ENCODE data around the gene KRT80.

KRT80 gene

DNA sequence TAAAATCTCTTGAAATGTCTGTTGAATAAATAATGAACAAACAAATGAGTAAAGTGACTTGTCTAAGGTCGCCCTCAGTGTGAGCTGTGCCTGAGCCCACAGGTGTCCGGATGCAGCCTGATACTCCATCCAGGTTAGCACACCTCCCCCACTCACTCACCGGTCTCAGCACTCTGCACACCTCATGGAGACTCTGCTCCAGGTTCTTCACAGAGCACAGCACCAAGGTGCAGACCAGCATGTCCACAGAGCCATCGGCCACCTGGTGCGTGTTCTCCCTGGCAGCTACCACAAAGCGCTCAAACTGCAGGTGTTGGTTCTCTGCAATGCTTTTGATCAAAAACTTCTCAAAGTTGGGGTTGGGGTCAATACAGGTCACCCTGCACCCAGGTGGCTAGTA lies 37.1 kb upstream of the KRT80 start:
- no peak for DNase-seq

DNA sequence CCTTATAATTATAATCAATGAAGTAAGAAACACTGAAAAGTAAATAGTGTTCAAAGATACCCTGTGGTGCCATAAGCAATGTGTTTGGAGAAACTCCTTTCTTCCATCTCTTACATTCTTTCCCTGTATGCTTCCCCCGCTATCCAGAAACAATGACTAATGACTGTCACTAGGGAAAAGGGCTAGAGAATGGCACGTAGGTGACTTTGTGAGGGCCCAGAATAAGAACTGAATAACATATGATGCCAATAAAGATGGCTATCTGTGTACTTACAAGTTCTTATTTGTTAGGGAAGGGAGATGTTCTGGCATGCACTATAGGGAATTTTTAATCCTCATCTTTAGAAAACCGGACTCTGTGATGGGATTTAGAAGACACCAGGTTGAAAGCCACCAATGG lies 36.6 kb upstream of the KRT80 start:
- no peak for DNase-seq

DNA sequence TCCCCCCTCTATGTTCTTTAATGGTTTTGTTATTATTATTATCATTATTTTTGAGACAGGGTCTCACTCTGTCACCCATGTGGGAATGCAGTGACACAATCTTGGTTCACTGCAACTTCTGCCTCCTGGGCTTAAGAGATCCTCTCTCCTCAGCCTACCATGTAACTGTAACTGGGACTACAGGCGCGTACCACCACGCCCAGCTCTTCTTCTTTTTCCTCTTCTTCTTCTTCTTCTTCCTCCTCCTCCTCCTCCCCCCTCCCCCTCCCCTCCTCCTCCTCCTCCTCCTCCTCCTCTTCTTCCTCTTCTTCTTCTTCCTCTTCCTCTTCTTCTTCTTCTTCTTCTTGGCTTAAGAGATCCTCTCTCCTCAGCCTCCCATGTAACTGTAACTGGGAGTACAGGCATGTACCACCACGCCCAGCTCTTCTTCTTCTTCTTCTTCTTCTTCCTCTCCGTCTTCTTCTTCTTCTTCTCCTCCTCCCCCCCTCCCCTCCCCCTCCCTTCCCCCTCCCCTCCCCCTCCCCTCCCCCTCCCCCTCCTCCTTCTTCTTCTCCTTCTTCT lies 35.9 kb upstream of the KRT80 start:
- DNase-seq: no peak

DNA sequence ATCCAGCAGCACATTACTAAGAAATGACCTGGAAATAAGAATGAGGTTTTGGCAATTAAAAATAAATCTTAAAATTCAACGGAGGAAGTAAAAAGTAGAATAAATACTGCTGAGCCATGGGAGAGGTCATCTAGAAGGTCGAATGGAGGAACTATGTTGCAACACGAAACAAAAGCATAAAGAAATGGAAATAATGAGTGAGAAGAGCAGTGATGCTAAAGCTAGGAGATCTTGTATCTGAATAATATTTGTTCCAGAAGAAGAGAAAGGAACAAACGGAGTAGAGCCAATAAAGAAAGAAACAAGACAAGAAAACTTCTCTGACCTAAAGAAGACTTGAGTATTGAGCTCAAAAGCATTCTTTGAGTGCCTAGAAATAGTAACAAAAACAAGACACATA lies 34.6 kb upstream of the KRT80 start:
- no peak for DNase-seq

DNA sequence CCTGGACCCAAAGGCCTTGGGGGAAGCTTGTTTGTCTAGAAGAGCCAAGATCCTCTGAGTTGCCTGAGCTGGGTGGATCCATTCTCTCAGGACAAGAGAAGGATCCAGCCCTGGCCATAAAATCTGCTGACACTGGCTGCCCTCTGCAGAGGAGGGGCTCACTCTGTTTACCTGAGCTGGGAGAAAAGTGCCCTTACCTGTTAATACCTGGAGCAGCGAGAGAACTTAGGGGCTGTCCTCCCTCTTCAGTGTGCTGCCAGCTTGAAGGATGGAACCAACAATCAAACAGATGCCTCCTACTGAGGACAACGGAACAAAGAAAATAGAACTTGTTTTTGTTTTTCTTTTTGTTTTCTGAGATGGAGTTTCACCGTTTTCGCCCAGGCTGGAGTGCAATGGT lies 33.9 kb upstream of the KRT80 start:
- no peak for DNase-seq

DNA sequence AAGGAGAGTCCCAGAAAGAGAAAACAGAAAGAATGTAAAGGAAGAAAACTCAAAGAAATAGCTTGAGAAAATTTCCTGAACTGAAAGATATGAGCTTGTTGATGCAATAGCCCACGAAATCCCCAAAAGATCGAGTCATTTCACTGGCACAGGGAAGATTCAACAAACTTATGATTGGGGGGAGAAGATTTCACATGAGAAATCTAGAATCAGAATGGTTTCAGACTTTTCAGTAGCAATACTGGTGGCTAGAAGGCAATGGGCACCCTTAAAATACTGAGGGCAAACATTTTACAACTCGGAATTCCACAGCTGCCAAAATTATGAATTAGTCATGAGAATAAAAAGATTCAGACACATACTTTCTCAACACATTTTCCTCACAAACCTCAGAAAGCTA lies 32.3 kb upstream of the KRT80 start:
- DNase-seq: no peak

DNA sequence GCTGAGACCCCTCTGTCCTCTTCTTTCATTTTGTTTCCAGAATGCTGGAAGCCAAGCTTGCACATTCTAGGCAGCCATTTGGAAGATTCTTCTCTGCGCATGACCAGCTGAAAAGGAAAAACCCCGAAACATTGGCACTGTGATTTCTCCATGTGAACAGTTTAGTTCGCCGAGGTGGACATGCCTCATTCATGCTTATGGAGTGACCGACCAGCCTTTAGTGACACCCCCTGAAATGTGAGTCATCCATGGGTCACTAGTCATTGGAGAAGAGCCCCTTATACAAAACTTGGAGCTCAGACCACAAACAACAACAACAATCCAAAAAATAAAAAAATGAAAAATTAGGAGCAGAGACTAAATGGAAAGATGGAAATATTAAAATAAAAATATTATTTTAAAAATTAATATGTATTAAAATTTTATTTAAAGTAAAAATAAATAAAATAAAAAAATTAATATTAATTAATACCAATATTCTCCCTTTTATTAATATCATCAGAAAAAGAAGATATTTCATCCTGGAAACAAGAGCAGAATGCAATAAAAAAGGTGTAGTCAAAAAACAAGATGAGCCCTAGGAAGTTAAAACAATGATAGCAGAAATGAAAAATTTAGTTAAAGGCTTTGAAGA lies 31.7 kb upstream of the KRT80 start:
- DNase-seq: no peak

DNA sequence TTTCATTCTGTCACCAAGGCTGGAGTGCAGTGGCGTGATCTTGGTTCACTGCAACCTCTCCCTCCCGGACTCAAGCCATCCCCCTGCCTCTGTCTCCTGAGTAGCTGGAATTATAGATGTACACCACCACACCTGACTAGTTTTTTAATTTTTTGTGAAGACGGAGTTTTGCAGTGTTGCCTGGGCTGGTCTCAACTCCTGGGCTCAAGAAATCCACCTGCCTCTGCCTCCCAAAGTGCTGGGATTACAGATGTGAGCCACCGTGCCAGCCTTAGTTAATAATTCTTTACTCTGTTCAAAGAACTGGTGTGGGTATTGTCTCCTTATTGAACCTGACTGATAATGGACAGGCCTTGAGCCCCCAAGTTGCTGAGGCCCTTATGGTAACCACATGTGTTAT lies 30.9 kb upstream of the KRT80 start:
- no peak for DNase-seq

DNA sequence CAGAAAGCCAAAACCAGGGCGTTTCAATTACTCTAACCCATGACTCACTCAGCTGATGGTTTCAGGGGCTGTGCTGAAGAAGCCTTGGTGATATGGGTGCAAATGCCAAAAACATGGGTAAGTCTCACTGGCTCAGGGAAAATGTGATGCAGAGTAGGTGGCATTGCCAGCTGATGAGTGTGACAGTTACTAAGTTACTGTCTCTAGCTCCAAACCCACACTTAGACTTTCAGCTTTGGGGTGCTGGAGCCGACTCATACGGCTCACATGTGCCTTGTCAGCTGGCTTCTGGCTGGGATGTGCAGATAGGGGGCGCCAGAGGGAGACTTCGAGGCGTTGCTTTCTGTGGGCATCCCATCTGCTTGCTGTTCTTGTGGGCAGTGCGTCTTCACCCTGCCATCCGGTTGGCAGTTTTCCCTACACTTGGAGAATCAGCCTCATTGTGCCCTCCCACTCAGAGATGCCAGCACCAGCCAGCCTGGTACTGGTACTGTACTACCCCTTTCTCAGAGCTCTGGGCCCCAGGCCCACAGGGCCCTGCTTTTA lies 30.2 kb upstream of the KRT80 start:
- peak; percentile 85 for DNase-seq

DNA sequence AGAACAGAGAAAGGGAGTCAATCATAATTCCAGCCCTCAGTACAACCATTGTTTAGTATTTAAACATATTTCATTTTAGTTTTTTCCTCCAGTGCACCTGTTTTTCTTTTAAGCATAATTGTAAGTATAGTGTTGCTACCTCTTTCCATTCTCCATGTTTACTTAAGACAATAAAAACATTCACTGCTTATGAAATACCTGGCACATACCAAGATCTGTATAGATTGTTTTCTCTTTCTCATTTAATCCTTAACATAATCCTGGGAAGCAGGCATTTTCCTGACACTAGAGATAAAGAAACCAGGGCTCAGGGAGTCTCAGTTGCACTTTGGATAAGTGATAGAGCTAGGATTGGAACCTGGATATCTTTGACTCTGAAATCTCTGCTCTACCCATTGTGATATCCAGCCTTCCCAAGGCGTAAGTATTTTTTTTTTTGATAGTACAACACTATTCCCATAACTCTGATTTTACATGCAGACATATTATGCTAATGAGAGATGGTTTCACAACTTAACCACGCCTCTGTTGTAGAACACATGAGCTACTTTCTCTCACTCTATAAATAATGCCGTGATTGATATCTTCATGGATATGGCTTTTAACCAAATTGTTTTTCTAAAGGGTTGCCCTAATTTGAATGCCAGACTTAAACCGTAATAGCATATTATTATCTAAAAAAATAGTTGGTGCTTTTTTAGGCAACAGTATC lies 29.4 kb upstream of the KRT80 start:
- DNase-seq: no peak

DNA sequence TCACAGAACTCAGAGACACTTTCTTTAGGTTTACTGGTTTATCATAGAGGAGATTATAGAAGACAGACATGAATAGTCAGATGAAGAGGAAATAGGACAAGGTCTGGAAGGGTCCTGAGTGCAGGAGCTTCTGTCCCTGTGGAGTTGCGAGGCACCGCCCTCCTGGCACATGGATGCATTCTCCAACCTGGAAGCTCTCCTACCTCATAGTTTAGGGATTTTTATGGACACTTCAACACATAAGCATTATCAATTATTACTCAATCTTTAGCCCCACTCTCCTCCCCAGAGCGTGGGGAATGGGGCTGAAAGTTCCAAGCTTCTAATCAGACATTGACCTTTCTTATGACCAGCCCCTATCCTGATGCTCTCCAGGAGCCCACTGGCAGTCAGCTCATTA lies 28.7 kb upstream of the KRT80 start:
- DNase-seq: no peak

DNA sequence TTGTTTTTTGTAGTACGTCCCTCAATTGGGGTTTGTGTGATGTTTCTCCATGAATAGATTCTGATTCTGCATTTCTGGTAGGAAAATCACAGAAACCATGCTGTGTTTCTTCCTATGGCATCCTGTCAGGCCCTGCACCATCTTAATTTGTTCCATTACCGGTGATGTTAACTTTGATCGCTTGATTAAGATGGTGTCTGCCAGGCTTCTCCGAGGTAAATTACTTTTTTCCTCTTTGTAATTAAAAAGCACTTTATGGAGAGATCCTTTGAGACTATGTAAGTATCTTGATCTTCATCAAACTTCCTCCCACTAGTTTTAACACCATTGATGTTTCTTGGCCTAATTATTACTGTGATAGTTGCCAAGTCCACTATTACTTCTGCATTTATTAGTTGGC lies 26.2 kb upstream of the KRT80 start:
- no peak for DNase-seq

DNA sequence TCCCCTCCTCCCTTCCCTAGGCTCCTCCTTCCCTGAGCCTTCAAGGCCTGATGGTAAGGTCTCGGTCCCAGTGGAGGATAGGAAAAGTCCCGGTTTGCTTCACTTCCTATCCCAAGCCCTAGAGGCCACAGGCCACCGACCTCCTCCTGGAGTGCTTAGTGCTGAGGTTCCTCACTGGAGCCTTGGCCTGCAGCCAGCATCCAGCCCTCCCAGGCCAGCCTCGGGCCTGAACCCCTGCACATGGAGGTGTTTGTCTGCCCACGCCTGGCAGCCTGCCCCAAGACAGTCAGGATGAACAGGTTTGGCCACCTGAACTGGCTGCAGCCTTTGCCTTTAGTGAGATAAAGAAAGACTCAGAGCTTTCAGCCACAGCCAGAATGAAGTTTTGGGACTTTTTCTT lies 25.4 kb upstream of the KRT80 start:
- no peak for DNase-seq

DNA sequence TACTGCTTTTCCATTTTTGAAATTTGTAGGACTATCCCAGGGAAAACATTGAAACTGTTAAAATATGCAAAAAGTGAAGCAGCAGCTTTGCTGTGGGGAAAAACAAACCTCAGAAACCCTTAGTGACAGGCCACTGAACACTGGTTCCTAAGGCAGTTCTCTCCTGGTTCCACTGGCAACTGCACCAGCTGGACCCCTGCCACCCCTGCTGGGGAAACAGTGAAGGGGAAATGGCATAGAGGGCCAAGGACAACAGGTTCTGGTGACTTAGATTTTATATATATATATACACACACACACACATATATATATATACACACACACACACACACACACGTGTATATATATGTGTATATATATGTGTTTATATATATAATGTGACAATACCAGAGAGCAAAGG lies 25.0 kb upstream of the KRT80 start:
- DNase-seq: no peak

DNA sequence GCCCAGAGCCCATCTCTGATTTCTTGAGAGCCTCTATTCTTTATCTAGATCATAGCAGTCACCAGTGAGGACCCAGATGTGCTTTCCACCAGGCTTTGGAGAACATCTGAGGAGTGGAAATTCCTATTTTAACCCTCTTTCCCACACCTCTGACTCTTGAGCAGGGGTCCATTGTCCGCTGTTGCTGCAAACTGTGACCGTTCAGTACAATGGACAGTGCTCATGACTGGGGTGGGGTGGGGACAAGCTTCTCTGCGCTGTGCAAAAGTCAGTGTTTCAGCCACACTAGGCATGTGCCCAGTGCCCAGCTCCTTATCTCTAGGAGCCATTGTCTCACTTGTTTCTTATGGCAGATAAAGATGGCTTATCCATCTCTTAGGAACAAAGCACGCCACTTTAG lies 24.3 kb upstream of the KRT80 start:
- DNase-seq: no peak

DNA sequence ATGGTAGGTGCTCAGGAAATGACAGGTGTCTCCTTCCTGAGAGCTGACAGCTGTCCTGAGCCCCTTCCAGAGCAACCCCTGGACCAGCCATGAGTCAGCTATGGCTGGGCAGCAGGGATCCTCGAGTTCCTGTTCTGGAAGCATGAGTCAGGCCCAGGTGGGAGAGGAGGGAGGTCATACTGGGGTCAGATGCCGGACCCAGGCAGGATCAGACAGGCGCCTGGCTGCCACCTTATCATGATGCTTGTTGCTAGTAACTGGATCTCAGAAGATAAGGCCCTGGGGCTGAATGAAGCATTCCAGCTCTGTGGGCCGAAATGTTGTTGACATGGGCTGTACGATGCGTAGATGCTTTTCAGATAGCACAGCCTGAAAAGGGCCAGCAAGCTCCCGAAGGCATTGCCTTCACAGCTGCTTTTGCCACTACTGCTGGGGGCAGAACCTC lies 23.8 kb upstream of the KRT80 start:
- no peak for DNase-seq

DNA sequence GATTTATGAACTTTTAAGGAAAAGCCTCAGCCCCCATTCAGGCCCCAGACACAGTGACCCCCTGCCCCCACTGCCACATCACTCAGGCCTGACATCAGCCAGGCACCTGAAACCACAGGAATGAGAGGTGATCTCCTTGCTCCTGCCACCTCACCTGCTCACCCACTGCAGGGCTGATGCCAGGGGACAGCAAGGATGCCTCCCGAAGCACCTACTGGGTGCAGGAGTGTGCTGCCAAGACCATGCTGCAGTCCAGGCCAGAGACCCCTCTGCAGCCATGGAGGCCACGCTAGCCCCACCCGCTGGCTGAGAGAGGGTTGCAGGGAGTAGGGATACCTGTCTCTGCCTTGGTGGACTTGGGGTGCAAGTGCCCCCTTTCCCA lies 22.6 kb upstream of the KRT80 start:
- no peak for DNase-seq

DNA sequence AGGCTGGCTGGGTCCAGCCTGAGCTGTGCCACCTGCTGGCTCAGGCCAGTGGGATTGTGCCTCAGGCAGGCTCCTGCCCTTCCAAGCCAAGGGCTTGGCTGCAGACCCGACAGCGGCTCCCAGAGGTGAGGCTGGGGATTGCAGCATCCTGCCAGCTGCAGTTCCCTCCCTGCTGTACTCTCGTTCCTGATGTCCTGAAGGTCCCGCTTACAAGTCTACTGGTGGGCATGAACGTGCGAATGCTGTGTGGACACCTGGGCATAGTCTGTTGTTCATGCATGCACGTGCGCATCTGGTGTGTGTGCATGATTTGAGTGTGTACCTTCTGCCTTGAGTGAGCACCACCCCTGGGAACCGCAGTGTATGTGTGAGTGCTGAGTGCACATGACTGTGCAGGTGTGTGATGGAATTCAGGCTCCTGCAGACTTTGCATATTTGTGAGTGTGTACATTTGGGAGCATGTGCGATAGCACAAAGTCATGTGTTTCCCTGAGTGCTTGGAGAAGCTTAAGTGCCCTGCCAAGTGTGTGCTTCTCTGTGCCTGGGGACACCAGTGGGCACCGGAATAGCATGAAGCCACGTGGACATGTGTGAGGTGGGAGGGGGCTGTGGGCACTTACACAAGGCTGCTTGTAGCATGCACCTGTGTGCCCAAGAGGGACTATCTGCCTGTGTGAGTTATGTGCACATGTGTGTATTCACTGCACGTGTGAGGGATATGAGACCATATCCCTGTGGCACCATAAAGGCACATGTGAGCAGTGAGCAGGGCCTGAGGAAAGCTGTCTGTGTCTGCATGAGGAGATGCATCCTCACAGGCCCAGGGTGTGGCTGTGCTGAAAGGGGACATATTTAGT lies 22.0 kb upstream of the KRT80 start:
- peak; percentile 63 for DNase-seq

DNA sequence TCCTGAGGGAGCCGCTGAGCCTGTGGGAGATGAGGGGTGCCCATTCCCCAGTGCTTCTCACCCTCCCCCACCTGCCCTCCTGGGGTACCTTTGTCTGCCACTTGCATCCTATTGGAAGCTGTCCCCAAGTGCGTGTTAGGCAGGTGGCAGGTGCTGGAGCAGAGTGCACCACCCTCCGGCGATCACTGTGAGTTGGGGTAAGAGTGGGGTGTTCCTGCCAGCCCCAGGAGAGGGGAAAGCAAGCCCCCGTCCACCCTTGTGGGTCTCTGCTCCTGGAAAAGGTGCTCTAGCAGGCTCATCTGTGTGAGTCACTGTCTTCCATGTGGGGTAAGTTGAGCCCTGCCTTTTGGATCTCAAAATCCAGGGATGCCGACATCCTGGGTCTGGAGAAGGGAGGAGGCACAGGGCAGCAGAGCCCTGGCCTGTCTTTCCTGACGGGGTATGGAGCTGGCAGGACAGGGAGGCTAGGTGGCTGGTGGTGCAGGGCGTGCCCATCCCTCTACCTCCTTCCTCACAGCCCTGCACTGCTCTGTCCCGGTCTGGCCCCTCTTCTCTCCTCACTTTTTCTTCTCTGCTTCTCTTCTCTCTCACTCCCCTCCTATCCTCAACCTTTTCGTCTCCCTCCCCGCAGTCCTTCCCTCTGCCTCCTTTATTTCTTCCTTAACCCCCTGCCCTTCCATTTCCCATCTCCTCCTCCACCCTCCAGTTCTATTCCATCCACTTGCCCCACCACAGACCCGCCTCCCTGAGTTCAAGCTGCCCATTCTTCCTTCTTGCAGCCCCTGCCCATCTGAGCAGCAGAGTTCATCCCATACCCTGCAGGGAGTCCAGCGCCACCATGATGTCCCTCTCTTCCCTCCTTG lies 21.1 kb upstream of the KRT80 start:
- DNase-seq: no peak

DNA sequence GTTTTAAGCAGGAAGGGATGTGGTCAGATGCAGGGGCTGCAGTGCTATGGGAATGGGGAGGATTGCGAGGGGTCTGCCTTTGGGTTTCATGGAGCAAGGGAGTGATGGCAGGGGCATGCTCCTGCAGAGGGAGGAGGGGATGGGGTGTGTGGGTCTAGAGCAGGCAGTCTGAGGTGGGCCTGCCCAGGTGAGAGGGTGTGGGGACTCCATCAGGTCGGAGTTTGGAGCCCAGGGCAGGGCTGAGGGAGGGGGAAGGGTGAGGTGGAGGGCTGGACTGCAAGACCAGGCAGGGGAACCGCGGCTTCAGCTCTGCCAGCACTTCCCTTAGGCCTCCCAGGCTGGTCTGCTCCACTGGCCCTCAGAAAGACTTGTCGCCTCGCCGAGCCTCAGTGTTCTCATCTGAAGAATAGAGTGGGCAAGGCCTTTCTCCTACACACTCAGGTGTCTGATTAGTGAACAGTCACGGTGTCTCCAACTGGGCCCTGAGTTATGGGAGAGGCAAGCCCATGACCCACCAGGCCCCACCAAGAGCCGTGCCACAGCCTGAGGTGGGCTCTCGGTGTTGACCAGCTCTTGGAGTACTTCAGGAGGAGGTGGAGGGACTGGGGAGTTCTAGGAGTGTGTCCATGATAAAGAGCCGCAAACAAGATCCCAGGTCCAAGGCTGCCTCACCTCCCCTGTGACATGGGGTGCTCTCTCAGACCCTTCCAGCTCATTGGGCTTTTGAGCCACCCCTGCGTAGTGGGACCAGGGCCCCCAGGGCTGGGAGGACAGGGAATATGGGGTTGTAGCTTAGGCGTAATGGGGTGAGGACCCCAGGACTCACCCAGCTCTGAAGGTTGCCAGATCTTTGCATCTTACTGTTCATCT lies 20.1 kb upstream of the KRT80 start:
- no peak for DNase-seq

DNA sequence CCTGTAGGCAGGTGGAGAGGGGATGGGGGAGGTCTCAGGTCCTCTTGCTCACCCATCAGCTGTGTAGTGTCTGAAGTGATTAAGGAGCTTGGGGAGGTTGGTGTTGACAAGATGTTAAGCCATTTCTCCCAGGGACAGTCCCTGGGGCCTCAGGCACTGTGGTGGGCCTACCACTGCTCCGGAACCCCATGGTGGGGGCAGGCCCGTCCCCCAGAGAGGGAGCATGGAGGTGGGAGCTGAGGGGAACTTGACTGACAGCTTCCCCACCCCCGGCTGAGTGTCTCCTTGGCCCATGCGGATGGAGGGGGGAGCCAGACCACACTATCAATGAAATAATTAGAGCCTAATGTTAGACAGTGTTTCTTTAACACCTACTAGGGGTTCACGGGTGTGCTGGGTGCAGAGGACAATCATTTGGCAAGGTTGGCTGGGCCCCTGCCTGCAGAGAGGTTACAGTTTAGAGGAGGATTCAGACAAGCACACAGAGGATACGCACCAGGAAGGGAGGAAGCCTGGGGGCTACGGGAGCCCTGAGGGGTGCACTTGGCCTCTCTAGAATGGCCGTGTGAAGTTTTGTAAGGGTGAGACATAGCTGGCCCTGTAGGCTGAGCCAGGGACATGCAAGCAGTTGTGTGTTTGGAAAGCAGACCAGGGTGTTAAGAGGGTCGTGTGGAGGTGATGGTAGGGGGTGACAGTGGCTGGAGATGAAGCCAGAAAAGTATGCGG lies 19.3 kb upstream of the KRT80 start:
- no peak for DNase-seq

All from activated CD4-positive, alpha-beta T cell treated with anti-CD3 and anti-CD28 coated beads, Interleukin-10, Interleukin-2, amounts not matched to agents 100 ng/mL and 50 ng/mL, durations not matched to agents 16 hours and 8 hours (primary cell).